Liver (tissue), 3 donors: ENCODE results near the gene HAGH.

Source experiments
- CTCF ChIP-seq: fragments of 150-350 bp; IDR thresholded peaks from 2 replicates; pipeline ENCODE4 v1.5.1; 2017; ENCODE audit warnings: improper control_type of control experiment, low read depth, low read length; ENCODE audit not compliant: missing input control
- JUND ChIP-seq, 2 donors: IDR thresholded peaks; 2 replicates each; pipeline ENCODE4 v1.6.1; 2016; ENCODE audit warnings: antibody characterized with exemption in 2 of 2
- MAX ChIP-seq: IDR thresholded peaks from 2 replicates; pipeline ENCODE4 v1.6.1; 2016; ENCODE audit warnings: antibody characterized with exemption
- REST ChIP-seq: IDR thresholded peaks from 2 replicates; pipeline ENCODE4 v1.6.1; 2016; ENCODE audit warnings: antibody characterized with exemption, mild to moderate bottlenecking
- ZBTB33 ChIP-seq: IDR thresholded peaks from 2 replicates; pipeline ENCODE4 v1.6.1; 2016; ENCODE audit warnings: antibody characterized with exemption
- donor health status: healthy.
- donor health status: healthy.

- TF ChIP-seq JUND (IDR thresholded peaks at IDR 0.05) (no peak), MAX (no peak), ZBTB33 (no peak), CTCF (no peak), REST (no peak)
Measured at GRCh38 chr16:1762196-1762878, 64.3 kb downstream of the HAGH start.
